GM19467 (cell line): ENCODE measurements around the gene NFIC.

Experiments used
- ATAC-seq: cut with Tn5 transposase; IDR thresholded peaks from one replicate; pipeline ENCODE4 v1.9.1; 2021; ENCODE audit warnings: mild to moderate bottlenecking, moderate library complexity; ENCODE audit not compliant: unreplicated experiment

Gene NFIC

GRCh38 chr19:3481241-3482090 is 115.1 kb downstream of the NFIC start:
- ATAC-seq: no peak

- no peak for ATAC-seq
These were observed 116.3 kb downstream of the NFIC start for GRCh38 chr19:3482507-3483225.

- ATAC-seq: no peak
These were observed 116.8 kb downstream of the NFIC start, which contains the start of gene SMIM44 for GRCh38 chr19:3483226-3483628. TSS of gene SMIM44 (minus strand) at chr19:3483441. CDS start at chr19:3483403, 38 bp downstream.

- ATAC-seq: no peak
These were observed 125.2 kb downstream of the NFIC start for GRCh38 chr19:3491396-3492119.

DNA sequence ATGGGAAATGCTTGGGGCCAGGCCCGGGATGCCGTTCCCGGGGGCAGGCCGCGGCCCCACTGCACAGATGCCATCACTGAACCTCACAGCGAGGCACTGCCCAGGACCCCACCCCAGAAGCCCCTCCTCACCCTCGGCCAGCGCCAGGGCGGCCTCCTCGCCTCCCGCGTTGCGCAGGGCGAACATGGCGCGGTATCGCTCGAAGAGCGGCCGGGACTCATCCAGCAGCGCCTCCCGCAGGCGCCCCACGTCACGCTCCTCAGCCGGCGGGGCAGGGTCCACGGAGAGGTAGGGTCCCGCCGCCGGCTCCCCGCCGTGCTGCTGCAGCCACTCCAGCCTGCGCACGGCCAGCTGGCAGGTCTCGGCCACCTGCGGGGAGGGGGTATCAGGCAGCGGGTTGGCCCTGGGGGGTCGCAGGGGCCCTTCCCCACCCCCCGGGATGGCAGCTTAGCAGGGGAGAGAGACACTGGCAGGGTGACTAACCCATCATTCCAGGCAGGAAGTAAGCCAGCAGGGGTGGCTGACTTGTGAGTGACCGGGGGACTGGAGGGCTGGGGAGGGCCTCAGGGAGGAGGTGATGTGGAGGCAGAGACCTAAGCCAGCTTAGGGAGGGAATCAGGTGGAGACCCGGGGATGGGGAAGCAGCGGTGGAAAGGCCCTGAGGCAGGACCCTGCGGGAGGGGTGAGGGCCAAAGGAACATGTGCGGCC is 125.9 kb downstream of the NFIC start:
- no peak for ATAC-seq

GRCh38 chr19:3492919-3493318 is 126.5 kb downstream of the NFIC start:
- ATAC-seq: no peak

DNA sequence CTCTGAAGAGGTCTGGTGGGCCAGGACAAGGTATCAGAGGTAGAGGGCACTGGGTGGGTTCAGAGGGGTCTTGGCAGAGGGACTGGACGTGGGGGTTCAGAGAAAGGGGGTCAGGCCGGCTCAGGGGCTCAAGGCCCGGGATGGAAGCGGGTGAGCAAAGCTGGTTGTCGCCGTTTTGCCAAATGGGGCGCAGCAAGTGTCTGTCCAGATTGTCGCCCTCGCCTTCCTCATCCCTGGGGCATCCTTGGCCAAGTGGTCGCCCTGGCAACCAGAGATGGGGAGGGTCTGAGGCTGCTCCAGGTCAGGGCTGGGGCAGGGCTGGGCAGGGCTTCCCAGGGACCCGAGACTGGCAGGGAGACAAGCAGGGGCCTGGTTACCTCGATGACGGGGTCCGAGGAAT is 127.3 kb downstream of the NFIC start:
- ATAC-seq: no peak

GRCh38 chr19:3494051-3494450 is 127.7 kb downstream of the NFIC start:
- no peak for ATAC-seq

DNA sequence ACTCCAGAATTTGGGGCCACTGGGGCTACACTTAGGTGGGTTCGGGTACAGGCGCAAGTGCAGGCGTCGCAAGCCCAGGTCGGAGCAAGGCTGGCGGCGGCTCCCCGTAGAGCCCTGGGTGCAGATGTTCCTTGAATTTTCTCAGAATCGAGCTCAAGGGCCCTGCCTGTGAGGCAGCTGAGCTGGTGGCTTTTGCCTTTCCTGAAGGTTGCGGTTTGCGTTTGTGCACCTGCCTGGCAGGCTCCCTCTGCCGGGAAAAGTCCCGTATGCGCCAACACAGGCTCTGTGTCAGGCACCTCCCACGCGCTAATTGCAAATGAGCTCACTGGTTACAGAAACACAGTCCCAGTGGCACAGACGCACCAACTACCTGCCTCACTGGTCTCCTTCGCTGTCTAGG is 128.2 kb downstream of the NFIC start:
- ATAC-seq: no peak

DNA sequence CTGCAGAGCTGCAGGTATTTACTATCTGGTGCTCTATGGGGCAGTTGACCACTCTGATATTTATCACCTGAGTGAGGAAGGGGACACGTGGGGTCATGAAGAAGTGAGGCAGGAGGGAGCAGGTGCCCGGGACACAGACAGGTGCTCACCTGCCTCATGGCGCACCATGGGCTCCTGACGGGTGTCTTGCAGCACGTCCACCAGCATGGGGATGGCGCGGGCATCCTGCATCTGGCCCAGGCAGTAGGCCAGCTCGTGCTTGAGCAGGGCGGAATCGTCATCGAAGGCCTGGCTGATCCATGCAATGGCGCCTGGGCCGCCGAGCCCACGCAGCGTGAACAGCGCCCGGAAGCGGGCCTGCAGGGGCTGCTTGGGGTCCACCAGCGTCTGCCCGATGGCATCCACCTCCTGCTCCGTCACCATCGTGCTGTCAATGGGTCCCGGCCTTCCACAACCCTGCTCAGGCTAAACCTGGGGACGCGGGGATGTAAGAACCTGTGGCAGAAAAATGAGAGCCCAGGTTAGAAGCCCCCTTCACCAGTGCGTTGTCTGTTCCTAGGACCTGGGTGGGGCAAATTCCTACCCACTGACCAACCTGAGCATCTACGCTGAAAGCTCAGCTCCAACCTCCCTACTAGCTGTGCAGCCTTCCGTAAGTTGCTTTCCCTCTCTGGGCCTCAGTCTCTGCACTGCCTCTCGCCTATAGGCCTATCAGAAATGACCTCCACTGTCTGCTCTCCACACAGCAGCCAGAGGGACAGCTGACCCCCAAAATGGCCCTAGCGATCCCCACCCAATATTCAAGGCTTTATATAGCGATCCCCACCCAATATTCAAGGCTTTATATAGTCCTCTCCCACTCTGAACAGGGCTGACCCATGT is 130.2 kb downstream of the NFIC start:
- ATAC-seq: no peak

- ATAC-seq: no peak
These were observed 131.6 kb downstream of the NFIC start for GRCh38 chr19:3497757-3498520.

DNA sequence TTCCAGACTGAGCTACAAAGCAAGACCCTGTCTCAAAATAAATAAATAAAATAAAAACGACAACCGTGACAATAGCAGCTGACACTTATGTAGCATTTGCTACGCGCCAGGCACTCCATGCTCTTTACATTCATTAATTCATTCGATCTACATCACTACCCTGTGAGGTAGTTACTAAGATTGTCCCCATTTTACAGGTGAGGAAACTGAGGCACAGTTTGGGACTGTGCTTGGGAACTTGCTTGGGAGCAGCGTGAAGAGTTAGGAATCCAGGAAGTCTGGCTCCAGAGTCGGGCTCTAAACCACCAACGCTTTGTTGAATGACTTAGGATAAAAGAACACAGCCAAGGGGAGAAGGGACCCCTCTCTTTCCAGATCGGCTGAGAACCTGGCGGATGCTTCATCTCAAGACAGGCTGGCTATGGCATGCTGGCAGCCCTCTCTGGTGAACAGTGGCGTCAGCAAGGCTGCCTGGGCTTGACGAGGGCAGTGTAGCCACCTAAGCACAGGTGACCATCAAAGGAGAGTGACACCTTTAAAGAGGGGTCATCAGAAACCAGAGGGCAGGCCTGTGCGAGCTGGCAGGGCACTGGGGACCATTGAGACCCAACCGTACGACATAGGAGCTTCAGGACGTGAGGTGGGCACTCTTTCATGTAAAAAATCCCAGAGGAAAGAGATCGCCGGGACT is 133.5 kb downstream of the NFIC start:
- no peak for ATAC-seq

DNA sequence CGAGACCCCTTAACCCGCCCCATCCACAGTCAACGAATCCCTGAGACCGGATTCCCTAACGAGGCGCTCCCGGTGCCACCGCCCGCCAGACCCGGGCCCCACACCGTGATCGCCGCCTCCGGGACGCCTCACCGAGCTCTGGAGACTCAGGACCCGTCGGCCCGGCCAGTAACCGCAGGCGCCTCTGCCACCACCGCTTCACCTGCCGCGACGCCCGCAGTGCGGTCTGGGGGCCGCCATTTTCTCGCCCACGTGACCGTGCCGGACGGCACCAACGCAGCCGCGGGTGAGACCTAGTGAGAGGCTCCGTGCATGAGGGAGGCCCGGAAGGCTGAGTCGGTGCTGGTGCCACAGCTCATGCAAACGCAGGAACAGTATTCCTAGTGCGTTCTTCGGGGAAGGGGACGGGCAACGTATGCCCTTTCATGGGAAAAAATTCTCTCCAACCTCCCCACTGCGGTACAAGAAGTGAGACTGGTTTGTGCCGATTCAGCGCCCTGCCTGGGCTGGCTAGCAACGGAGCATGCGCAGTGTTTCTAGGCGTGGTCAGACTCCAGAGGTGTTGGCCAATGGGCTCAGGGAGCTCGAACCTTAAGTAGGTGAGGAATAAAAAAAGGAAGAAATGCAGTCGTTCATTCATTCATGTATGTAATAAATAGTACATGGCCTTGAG is 134.2 kb downstream of the NFIC start, which contains the start of gene DOHH:
Gene DOHH (minus strand): TSS at position 246 of the 673 bp plus-strand sequence. CDS start 3,860 bp downstream, outside the sequence.
- peak; percentile 69 for ATAC-seq

GRCh38 chr19:3501780-3502179 is 135.4 kb downstream of the NFIC start:
- no peak for ATAC-seq

GRCh38 chr19:3503036-3503572 is 136.7 kb downstream of the NFIC start:
- no peak for ATAC-seq

GRCh38 chr19:3504735-3505134 is 138.4 kb downstream of the NFIC start:
- ATAC-seq: no peak

- ATAC-seq: peak; percentile 88
These were observed 139.4 kb downstream of the NFIC start, which contains the start of gene FZR1 for GRCh38 chr19:3505598-3506383. TSS of gene FZR1 (plus strand) at chr19:3506311. CDS start at chr19:3522990, 16,679 bp downstream.
